K562 (cell line): ENCODE measurements around the gene SNRPA. TPM values are rescaled to one million over a fixed set of nuclear protein-coding genes. Genes with fewer than 3 reads are reported as not detected.

Experiments used
- COPS2 ChIP-seq: fragments of 450-650 bp; conservative IDR thresholded peaks from 2 replicates; pipeline ENCODE4 v1.6.1; 2016; ENCODE audit warnings: mild to moderate bottlenecking, moderate library complexity
- CREM ChIP-seq: IDR thresholded peaks from 2 replicates; pipeline ENCODE4 v1.6.1; 2014; ENCODE audit warnings: antibody characterized with exemption, low read depth
- E4F1 ChIP-seq: fragments of 250-450 bp; sonication (Bioruptor Pico); IDR thresholded peaks from 2 replicates; pipeline ENCODE4 v1.5.0; 2021; ENCODE audit warnings: mild to moderate bottlenecking, borderline replicate concordance
- ESRRA ChIP-seq: fragments of 450-650 bp; IDR thresholded peaks from 2 replicates; pipeline ENCODE4 v1.6.1; 2014; ENCODE audit warnings: low read depth, mild to moderate bottlenecking, moderate library complexity, borderline replicate concordance
- GABPA ChIP-seq: fragments of 200-800 bp; sonication (Bioruptor generic); conservative IDR thresholded peaks from 2 replicates; pipeline ENCODE4 v1.6.1; 2016; ENCODE audit warnings: low read depth, missing genetic modification characterization, missing compliant biosample characterization
- NONO ChIP-seq, 2 experiments: fragments of 200-400 bp in 1 of 2; fragments of 450-650 bp in 1 of 2; formaldehyde crosslinking in 1 of 2; IDR thresholded peaks; 2 replicates each; pipeline ENCODE4 v1.6.1; 2017; ENCODE audit warnings: low read depth in 2 of 2, mild to moderate bottlenecking in 2 of 2, moderate library complexity in 2 of 2, low read length in 1 of 2
- polyA plus RNA-seq, 8 experiments: library from polyadenylated mRNA; depleted of rRNA in 4 of 8; stranded (reverse) in 5 of 8; unstranded in 3 of 8; fragments of >200 nt; fragmentation: Nextera tagmentation in 2 of 8; fragmentation: Illumina TruSeq in 1 of 8; extraction: Ambion mirVana in 2 of 8; extraction: Trizol in 1 of 8; gene quantifications; 2 replicates each; pipeline versions ENCODE4 v1.2.1 to v1.2.3, GENCODE V29; 2011 to 2014; ENCODE audit warnings: inconsistent platforms in 1 of 8, missing spikeins in 1 of 8
- total RNA-seq, 7 experiments: library from RNA; depleted of rRNA in 6 of 7; stranded (reverse); fragments of >200 nt in 6 of 7; fragmentation: Illumina TruSeq in 2 of 7; extraction: Trizol in 2 of 7; gene quantifications; 2 replicates each; pipeline versions ENCODE4 v1.2.1 to v1.2.3, GENCODE V29; 2011 to 2021; ENCODE audit warnings: low replicate concordance in 1 of 7

SNRPA gene
- total and polyA plus RNA-seq, 9 of the 15 experiments (the other 6 are each of a cell fraction or from before 2014, with no cell fraction given) = 16.3 to 311 (median 193) TPM

- TF ChIP-seq ESRRA = peak; percentile 46; the same call in 1 of the 2 replicates
- no peak for TF ChIP-seq COPS2
- TF ChIP-seq CREM = peak; percentile 79
- no peak for TF ChIP-seq E4F1 (CRISPR knock-in tag)
- TF ChIP-seq NONO (IDR thresholded peaks at IDR 0.05; ENCODE audit: low read depth in 2 of 2, low read length in 1 of 2) = no peak; a peak in 1 of 4 replicates
- 0 out of 2 replicates have a peak, but pooled peaks have one; percentile 18 for TF ChIP-seq GABPA (tag)
Measured at GRCh38 chr19:40806423-40807146, 55.6 kb downstream of the SNRPA start (continued).
